Large intestine (tissue), 3 donors: Measurements from ENCODE around the gene DHDH. TPM values are rescaled to one million over a fixed set of nuclear protein-coding genes. Genes with fewer than 3 reads are reported as not detected.
A peak's percentile ranks its signal among the peaks of the same experiment; 100 is the strongest.

Source experiments
- DNase-seq, 2 donors: peaks; one replicate each; pipeline versions ENCODE4 v3.0.0 to v3.0.0-alpha.2; 2013
- H3K27ac ChIP-seq: one replicate; pipeline ENCODE4 v1.5.1; 2013; ENCODE audit warnings: low read length
- H3K27me3 ChIP-seq: 2 replicates; pipeline ENCODE4 v1.6.1; 2013; ENCODE audit warnings: low read length; ENCODE audit not compliant: control insufficient read depth, insufficient read depth
- H3K36me3 ChIP-seq: 2 replicates; pipeline ENCODE4 v1.6.1; 2013; ENCODE audit warnings: low read length; ENCODE audit not compliant: control insufficient read depth, insufficient read depth
- H3K4me1 ChIP-seq: one replicate; pipeline ENCODE4 v1.6.1; 2013; ENCODE audit warnings: low read length; ENCODE audit not compliant: control insufficient read depth, insufficient read depth
- H3K4me3 ChIP-seq: one replicate; pipeline ENCODE4 v1.5.1; 2013; ENCODE audit warnings: low read length
- H3K9me3 ChIP-seq: one replicate; pipeline ENCODE4 v1.6.1; 2013; ENCODE audit warnings: mild to moderate bottlenecking, low read depth, low read length, moderate library complexity; ENCODE audit not compliant: control insufficient read depth
- WGBS: methylation state at CpG from one replicate; pipeline ENCODE4 v1.1.5; 2013; ENCODE audit warnings: low lambda C conversion rate; ENCODE audit not compliant: insufficient coverage; 5-methylcytosine and 5-hydroxymethylcytosine counted together
- polyA plus RNA-seq: library from polyadenylated mRNA; unstranded; fragments of 120-200 nt; gene quantifications from one replicate; pipeline ENCODE4 v1.2.1, GENCODE V29; 2013

The DHDH gene
- polyA plus RNA-seq, 1 donor = 5.2 TPM

DNA sequence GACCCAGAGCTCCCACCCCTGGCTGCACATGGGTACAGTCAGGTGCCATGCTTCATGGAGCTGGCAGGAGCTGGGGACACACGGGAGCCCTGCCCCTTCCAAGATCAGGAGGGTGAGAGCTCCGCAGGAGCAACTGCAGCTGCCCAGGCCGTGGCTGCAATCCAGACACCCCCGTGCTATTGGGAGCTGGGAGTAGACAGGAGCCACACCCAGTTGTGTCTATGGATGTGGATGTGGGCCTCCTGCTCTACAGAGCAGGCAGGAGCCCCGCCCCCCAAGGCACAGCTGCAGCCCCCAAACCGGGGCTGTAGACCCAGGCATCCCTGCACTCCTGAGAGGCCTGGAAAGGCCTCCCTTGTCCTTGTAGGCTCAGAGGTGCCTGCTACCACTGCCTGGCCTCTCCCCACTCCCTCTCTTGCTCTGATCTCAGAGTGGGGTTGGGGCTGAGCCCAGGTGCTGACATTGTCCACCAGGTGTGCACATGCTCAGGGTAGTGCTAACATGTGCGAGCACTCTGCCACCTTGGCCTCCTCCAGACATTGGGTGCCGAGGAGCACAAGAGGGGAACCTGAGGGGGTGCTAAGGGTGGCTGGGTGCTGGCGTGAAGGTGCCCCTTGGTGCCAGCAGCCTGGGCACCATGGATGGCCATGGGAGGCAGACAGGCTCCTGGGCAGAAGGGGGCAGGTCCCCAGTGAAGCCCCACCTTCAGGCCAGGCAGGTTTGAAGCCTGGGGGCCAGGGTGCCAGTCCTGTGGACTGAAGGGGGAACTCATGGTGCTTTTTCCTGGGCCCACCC is 13.2 kb downstream of the DHDH start:
- no peak overlapping the region for H3K27ac ChIP-seq
- no peaks in the 10 kb centered on the region for H3K4me1 ChIP-seq
- H3K9me3 ChIP-seq = peaks cover 16% of the 10 kb centered on the region
- H3K36me3 ChIP-seq = no peaks in the 10 kb centered on the region
- WGBS = no CpG with 5 or more reads among the region's 9 CpGs
- no peak for DNase-seq
- H3K4me3 ChIP-seq = no peak overlapping the region
- H3K27me3 ChIP-seq = no peaks in the 10 kb centered on the region

DNA sequence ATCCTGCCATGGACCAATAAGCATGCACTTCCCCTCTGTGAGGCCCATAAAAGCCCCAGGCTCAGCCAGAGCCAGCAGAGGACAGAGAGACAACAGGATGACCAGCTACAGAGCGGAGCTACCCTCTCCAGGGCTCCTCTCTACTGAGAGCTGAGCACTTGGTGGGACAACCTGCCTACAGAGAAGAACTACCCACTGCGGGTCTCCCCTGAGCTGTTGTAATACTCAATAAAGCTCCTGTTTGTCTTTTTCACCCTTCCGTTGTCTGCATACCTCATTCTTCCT is 13.7 kb downstream of the DHDH start:
- no CpG with 5 or more reads among the region's 3 CpGs for WGBS
- DNase-seq = no peak
- Histone ChIP-seq H3K36me3 (no peaks in the 10 kb centered on the region), H3K9me3 (peaks cover 16% of the 10 kb centered on the region), H3K4me3 (no peak overlapping the region), H3K4me1 (no peaks in the 10 kb centered on the region), H3K27ac (no peak overlapping the region), H3K27me3 (no peaks in the 10 kb centered on the region)

DNA sequence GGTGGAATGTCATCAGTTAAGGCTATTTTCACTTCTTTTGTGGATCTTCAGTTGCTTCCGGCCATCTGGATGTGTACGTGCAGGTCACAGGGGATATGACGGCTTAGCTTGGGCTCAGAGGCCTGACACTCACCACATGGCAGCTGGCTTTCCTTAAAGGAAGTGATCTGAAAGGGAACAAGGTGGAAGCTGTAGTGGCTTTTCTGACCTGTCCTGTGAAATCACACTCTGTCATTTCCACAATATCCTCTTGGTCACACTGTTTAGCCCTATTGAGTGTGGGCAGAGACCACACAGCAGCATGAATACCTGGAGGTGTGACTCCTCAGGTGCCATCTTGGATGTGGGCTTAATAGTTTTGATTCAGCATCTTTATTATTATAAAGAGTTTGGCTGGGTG is 16.7 kb downstream of the DHDH start:
- Histone ChIP-seq H3K36me3 (no peaks in the 10 kb centered on the region), H3K4me1 (peaks cover 6% of the 10 kb centered on the region), H3K27ac (no peak overlapping the region), H3K9me3 (peaks cover 16% of the 10 kb centered on the region), H3K4me3 (no peak overlapping the region), H3K27me3 (no peaks in the 10 kb centered on the region)
- WGBS = no CpG with 5 or more reads among the region's 3 CpGs
- no peak for DNase-seq

DNA sequence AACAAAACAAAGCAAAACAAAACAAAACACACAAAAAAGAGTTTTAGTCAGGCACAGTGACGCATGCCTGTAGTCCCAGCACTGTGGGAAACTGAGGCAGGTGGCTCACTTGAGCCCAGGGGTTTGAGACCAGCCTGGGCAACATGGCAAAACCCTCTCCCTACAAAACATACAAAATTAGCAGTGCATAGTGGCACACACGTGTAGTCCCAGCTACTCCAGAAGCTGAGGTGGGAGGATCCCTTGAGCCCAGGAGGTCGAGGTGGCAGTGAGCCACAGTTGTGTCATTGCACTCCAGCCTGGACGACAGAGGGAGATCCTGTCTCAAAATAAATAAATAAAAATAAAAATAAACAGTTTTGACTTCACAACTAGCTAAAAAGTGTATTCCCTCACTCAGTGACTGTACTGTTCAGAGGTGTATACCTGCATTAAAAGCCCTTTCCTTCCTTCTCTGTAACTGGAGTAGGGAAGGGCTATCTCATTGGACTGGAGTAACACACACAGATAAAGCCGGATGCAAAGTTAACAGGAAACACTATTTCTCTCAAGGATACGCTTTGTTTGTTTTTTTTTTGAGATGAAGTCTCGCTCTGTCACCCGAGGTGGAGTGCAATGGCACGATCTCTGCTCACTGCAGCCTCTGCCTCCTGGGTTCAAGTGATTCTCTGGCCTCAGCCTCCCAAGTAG is 17.5 kb downstream of the DHDH start:
- Histone ChIP-seq H3K4me1 (peaks cover 13% of the 10 kb centered on the region), H3K9me3 (peaks cover 16% of the 10 kb centered on the region), H3K27me3 (no peaks in the 10 kb centered on the region), H3K27ac (no peak overlapping the region), H3K4me3 (no peak overlapping the region), H3K36me3 (peaks cover under 1% of the 10 kb centered on the region)
- peak in 1 of 2 donors; percentile 70 for DNase-seq
- WGBS = no CpG with 5 or more reads among the region's 9 CpGs

DNA sequence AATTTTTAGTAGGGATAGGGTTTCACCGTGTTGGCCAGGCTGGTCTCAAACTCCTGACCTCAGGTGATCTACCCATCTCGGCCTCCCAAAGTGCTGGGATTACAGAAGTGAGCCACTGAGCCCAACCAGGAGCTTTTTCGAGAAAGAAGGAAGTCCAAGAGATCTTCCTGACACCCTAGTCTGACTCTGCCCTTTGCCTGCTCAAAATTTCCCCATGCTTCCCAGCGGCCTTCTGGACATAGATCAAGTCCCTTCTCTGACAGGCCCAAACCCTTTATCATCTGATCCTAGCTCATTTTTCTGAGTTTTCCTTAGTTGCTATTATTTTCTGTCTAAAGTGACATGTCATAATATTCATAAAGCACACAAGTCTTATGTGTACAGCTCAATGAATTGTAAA is 19.6 kb downstream of the DHDH start:
- Histone ChIP-seq H3K27ac (peak overlapping the region; percentile 27), H3K9me3 (no peaks in the 10 kb centered on the region), H3K4me3 (no peak overlapping the region), H3K4me1 (peaks cover 18% of the 10 kb centered on the region), H3K27me3 (no peaks in the 10 kb centered on the region), H3K36me3 (peaks cover 9% of the 10 kb centered on the region)
- 67% methylated on average over 1 of the region's 4 CpGs for WGBS
- DNase-seq = no peak

DNA sequence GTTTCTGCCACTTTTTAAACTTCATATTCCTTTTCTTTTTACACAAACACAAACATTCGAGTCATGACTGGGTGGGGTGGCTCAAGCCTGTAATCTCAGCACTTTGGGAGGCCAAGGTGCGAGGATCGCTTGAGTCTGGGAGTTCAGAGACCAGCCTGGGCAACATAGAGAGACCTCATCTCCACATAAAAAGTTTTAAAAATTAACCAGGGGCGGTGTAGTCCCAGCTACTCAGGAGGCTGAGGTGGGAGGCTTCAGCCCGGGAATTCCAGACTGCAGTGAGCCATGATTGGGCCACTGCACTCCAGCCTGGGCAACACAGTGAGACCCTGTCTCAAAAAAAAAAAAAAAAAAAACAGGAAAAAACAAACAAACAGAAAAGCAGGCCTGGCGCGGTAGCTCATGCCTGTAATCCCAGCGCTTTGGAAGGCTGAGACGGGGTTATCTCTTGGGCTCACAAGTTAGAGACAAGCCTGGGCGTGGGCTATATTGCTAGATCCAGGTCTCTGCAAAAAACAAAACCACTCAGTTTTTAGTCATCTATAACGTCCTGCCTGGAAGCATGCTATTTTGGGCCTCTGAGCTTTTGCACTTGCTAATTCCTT is 20.6 kb downstream of the DHDH start:
- peaks cover 9% of the 10 kb centered on the region for H3K36me3 ChIP-seq
- peak in 1 of 2 donors; percentile 51 for DNase-seq
- H3K4me3 ChIP-seq = peak overlapping the region; percentile 36
- H3K27me3 ChIP-seq = no peaks in the 10 kb centered on the region
- H3K9me3 ChIP-seq = no peaks in the 10 kb centered on the region
- peak overlapping the region; percentile 69 for H3K27ac ChIP-seq
- peaks cover 18% of the 10 kb centered on the region for H3K4me1 ChIP-seq
- WGBS = no CpG with 5 or more reads among the region's 11 CpGs

DNA sequence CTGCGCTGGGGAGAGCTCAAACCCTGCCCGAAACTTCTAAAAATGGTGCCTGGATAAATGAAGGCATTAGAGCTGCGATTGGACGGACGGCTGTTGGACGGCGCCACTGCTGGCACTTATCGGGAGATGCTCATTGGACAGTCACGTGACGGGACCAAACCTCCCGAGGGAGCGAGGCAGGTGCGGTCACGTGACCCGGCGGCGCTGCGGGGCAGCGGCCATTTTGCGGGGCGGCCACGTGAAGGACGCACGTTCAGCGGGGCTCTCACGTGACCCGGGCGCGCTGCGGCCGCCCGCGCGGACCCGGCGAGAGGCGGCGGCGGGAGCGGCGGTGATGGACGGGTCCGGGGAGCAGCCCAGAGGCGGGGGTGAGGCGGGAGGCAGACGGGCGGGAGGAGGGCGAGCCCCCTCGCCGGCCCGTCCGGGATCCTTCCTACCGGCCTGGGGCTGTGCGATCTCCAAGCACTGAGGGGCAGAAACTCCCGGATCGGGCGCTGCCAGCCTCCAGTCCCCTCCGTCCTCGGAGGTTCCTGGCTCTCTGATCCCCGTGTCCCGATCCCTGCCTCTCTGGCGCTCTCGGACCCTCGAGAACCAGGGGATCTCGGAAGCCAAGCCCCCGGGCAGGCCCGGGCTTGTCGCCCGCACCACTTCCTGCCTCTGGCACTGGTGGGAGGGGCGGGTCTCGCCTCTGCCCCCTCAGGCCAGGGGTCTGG is 21.3 kb downstream of the DHDH start, which contains the start of gene BAX:
BAX (plus strand) TSS at position 281 of the 713 bp plus-strand sequence; CDS start at position 335, 54 bp downstream.
- peak; percentile 97 to 99 for DNase-seq
- WGBS = no CpG with 5 or more reads among the region's 71 CpGs

DNA sequence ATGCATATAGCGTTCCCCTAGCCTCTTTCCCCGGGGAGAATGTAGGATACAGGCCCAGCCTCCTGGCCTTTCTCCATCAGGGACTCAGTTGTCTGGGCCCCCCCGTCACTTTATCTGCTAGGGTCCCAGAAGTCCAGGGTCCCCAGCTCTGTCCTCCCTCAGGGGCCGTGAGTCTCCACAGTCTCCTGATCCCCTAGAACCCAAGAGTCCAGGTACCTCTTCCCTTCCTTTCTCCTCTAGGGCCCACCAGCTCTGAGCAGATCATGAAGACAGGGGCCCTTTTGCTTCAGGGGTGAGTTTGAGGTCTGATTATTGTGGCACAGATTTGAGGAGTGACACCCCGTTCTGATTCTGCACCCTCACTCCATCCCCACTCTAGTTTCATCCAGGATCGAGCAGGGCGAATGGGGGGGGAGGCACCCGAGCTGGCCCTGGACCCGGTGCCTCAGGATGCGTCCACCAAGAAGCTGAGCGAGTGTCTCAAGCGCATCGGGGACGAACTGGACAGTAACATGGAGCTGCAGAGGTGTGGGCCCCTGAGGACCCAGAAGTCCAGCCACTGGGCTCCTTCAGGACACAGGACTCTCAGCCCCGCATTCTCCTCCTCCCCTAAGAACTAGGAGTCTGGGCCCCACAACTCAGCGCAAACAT is 21.9 kb downstream of the DHDH start:
- WGBS = no CpG with 5 or more reads among the region's 16 CpGs
- no peak for DNase-seq
- Histone ChIP-seq H3K36me3 (peaks cover 9% of the 10 kb centered on the region), H3K4me1 (peaks cover 19% of the 10 kb centered on the region), H3K4me3 (peak overlapping the region; percentile 99), H3K9me3 (no peaks in the 10 kb centered on the region), H3K27ac (peak overlapping the region; percentile 76), H3K27me3 (no peaks in the 10 kb centered on the region)

More for the DNA sequence above, 21.3 kb downstream of the DHDH start, which contains the start of gene BAX:
- Histone ChIP-seq H3K27ac (peak within 1 kb of the TSS; percentile 76), H3K4me1 (peaks cover 18% of the 10 kb centered on the region), H3K9me3 (no peaks in the 10 kb centered on the region), H3K36me3 (peaks cover 9% of the 10 kb centered on the region), H3K4me3 (peak within 1 kb of the TSS; percentile 99), H3K27me3 (no peaks in the 10 kb centered on the region)

DNA sequence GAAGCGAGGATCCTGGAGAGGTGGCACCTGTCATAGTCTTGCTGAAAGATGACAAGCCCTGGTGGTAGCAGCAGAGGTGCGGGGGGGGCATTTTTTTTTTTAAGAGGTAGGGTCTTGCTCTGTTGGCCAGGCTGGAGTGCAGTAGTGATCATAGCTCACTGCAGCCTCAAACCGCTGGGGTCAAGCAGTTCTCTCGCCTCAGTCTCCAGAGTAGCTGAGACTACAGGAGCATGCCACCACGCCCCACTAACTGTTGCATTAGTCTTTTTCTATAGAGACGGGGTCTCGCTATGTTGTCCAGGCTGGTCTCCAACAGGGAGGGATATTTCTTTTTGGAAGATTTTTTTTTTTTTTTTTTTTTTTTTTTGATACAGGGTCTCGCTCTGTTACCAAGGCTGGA is 24.5 kb downstream of the DHDH start:
- H3K36me3 ChIP-seq = peaks cover 9% of the 10 kb centered on the region
- no peak overlapping the region for H3K4me3 ChIP-seq
- H3K4me1 ChIP-seq = peaks cover 38% of the 10 kb centered on the region
- H3K27me3 ChIP-seq = no peaks in the 10 kb centered on the region
- DNase-seq = no peak
- no CpG with 5 or more reads among the region's 8 CpGs for WGBS
- no peak overlapping the region for H3K27ac ChIP-seq
- H3K9me3 ChIP-seq = no peaks in the 10 kb centered on the region
